GM21360 (cell line): Measurements from ENCODE around the gene SMIM38.

Experiments used
- ATAC-seq: cut with Tn5 transposase; IDR thresholded peaks from one replicate; pipeline ENCODE4 v1.9.1; 2021; ENCODE audit warnings: mild to moderate bottlenecking, moderate library complexity; ENCODE audit not compliant: unreplicated experiment

SMIM38 gene

GRCh38 chr11:69174841-69175240, 19.1 kb downstream of the SMIM38 start:
- no peak for ATAC-seq

DNA sequence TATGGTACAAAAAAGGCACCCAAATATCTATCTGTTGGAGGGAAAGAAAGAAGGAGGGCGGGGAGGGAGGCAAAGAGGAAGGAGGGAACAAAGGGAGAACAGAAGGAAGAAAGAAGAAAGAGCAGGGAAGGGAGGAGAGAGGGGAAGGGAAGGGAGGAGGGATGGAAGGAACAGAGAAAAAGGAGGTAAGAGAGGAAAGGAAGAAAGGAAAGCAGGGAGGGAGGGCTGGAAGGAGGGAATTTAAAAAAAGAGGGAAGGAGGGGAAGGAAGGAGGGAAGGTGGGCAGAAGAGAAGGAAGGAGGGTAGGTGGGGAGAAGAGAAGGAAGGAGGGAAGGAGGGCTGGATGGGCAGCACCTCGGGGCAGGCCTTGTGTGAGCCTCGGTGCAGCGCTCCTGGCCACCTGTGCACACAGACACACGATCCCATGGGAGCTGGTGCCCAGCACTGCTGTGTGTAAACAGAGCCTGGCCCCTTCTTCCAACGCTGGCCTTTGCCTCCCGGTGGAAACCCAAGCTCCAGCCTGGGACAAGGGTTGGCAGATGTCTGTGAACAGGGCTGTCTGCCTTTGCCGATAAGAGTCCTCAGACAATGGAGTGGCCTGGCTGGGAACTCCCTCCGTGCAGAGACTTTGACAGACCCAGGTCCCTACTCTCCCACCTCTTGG, 23.2 kb downstream of the SMIM38 start:
- ATAC-seq: no peak

DNA sequence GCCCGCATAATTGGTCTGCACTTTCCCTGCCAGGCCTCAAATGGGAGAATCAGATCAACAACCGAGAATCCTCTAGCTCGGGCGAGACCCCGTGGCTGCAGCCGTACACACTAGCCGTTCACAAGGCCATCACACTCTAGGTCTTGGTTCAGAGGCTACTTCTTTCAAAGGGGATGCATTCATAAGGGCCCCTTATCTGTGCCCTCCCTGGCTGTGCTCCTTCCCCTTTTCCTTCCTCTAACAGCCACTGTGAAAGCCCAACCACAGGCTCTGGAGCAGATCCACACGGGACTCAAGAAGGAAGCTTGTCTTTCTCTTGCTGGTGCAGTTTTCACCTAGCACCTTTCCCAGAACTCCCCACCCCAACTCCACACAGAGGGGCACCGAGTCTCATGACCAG, 24.5 kb downstream of the SMIM38 start:
- no peak for ATAC-seq

DNA sequence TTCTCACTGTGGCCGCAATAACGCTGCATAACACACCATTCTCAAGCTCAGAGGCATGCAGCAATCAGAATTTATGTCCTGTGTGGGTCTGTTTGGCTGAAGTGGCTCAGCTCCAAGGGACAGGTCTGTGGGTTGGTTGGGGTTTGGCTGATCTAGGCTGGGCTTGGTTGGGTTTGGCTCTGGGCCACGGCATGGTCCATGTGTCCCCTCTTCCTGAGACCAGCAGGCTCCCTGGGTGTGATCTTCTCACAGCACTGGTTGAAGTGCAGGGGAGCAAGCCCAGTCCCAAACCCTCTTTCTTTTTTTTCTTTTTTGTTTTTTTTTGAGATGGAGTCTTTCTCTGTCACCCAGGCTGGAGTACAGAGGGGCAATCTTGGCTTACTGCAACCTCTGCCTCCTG, 25.0 kb downstream of the SMIM38 start:
- no peak for ATAC-seq

- no peak for ATAC-seq
Measured at GRCh38 chr11:69183613-69184012, 27.9 kb downstream of the SMIM38 start.

DNA sequence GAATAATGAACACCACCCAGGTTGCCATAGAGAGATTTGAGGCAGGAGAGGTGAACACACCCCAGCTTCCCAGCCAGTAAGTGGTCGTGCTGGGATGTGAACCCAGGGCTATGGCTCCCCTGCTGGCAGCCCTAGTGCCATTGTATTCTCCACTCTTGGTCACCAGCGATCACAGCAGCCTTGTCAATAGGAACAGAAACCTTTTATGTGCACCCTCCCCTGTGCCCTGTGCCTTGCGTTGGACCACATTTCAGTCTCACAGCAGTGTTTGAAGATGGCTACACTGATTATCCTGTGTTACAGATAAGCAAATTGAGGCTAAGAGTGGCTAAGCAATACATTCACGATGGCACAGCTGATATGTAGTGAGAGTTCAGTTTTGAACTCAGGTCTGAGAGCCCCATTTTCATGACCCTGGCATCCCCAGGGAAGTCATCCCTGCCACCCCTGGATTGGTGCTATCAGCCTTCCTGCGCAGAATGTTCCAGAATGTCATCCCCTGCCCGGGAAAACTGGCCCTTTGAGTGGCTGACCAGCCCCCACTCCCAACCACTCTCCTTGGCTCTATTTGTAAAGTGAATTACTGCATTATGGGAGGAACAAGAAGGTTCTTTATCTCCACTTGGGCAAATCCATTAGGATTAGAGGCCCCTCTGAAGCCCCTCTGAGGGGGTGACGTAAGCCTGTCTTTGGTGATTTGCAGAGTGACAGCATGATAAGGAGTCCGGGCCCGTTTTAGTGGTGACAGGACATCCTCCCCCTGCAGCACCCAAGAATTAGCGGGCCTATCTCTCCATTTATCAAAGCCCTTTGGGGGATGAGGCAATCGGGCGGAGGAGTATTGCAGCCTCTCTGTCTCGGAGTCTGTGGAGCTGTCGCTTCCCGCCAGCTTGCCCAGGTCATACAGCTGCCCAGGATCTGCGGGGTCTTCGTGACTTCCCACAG, 30.9 kb downstream of the SMIM38 start:
- no peak for ATAC-seq

GRCh38 chr11:69187540-69188065, 31.9 kb downstream of the SMIM38 start:
- ATAC-seq: no peak

DNA sequence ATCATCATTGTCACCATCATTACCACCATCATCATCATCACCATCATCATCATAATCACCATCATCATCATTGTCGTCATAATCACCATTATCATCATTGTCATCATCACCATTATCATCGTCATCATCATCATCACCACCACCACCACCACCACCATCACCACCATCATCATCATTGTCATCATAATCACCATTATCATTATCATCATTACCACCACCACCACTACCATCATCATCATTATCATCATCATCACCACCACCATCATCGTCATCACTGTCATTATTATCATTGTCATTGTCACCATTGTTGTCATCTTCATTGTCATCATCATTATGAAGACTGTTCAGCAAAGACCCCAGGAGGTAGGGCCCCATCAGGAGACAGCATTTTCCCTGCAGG, 33.3 kb downstream of the SMIM38 start:
- ATAC-seq: no peak

GRCh38 chr11:69190796-69191536, 35.2 kb downstream of the SMIM38 start:
- no peak for ATAC-seq

GRCh38 chr11:69192301-69192721, 36.6 kb downstream of the SMIM38 start:
- no peak for ATAC-seq

DNA sequence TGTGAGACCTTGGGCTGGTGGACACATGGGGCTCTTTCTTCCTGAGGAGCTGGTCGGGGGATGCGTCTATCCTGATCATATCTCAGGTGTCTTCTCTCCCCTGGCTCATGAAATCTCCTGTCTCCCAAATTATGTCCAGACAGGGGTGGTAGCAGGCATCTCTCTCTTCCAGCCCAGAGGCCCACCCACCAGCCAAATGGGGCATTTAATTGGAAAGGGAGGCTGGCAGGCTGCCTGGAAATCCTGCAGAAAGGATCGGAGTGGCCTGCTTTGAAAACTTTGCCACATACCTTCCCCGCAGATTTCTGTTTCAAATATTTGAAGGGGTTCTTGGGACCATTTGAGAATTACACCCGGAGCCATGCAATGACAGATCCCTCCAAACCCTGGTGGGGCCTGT, 37.4 kb downstream of the SMIM38 start:
- ATAC-seq: no peak

DNA sequence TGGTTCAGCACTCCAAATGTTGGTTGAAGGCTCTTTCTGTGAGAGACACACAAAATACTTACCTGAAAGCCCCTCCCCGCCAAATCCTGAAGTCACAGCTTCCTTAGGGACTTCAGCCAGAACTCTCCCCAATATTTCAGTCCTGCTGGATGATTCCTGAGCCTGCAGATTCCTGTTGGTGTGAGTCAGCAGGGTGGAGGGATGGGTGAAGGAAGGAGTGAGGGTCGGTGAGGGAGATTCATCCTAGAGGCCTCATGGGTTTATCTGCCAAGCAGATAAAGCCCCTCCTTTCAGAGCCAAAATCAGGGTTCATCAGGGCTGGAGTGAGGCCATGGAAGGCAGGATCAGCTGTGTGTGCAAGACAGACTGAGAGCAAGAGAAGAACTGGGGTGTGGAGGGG, 37.9 kb downstream of the SMIM38 start:
- no peak for ATAC-seq

GRCh38 chr11:69194396-69194795, 38.7 kb downstream of the SMIM38 start:
- ATAC-seq: no peak

DNA sequence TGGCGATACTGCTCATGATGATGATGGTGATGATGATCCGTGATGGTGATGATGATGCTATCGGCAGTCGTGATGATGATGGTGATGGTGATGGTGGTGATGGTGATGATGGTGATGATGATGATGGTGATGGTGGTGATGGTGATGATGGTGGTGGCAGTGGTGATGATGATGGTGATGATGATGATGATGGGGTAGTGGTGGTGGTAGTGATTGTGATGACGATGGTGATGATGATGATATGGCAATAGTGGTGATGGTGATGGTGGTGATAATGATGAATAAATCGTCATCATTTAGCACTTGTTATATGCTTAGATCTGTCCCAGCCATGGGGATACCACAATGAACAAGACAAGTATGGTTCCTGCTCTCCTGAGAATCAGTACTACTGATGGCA, 39.2 kb downstream of the SMIM38 start:
- no peak for ATAC-seq

DNA sequence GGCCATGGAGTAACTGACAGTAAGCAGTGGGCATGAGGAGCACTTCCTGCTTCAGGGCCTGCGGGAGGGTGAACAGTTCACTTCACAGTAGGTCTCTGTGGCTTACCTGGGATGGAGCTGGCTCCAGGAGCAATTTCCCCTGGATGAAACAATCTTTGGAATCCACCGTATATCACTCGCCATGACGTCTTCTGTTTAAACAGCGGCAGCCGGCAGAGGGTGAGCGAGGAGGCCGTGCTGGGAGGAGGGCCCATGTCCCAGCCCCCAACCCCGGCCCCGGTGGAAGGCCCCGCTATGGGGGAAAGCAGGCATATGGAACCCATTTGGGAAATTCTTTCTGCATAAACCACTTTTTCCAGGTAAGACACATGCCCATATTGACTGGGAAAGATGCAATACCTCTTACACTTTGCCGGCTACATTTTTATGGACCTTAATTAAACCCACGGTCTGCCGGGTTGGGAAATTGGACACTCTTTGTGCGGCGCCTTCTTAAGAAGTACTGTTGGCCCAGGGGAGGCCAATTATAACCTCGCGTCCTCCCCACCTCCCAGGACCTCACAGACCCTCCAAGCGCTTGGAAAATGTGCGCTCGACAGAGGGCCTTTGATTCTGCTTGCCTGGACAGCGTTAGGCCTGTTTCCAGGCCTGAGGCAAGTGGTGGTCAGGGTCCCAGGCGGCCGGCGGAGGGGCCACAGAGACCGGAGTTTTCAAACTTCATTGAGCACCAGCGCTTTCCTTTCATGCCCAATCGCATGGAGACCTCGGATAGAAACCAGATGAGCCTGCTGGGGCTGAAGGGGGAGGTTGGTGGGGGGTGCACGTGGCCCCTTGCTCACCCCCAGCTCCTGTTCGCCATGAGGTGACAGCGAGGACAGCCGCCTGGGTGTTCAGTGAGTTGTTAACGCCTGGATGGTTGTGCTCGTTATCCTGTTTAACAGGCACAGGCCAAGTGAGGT, 40.4 kb downstream of the SMIM38 start:
- no peak for ATAC-seq

GRCh38 chr11:69196783-69197169, 41.0 kb downstream of the SMIM38 start:
- no peak for ATAC-seq

DNA sequence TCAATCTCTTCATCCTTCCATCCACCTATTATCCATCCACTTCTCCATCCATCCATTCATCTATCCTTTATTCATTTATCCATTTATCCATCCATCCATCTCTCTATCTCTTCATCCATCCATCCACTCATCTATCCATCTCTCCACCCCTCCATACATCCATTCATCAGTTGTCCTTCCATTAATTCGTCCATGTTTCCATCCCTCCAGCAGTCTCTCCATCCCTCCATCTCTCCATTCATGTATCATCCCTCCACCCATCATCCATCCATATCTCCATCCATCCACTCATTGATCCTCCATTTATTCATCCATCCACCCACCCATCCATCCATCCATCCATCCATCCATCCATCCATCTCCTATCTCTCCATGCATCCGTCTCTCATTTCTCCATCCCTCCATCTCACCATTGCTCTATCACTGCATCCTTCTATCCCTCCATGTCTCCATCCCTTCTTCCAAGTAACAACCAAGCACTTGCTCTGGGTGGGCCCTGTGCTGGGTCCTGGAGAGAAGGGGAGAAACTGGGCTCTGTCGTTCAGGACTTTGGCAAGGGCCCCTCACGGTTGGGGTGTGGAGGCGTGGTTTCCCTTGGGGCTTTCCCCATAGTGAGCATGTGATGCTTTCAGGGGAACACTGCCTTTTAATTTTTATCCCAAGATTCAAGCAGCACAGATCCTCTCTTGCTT, 43.3 kb downstream of the SMIM38 start:
- ATAC-seq: no peak

GRCh38 chr11:69199583-69200315, 44.0 kb downstream of the SMIM38 start:
- no peak for ATAC-seq
